OCI-LY3 (cell line): Measurements from ENCODE around the gene RAB36.

Source experiments
- EZH2phosphoT487 ChIP-seq: fragments of 200-600 bp; shearing (Covaris generic); IDR thresholded peaks from 2 replicates; pipeline ENCODE4 v1.6.1; 2018; ENCODE audit warnings: antibody characterized with exemption, mixed run types, low read depth
- TF ChIP-seq, protein P1 (sequence below): fragments of 200-600, 300-600 bp; sonication (generic); IDR thresholded peaks from 2 replicates; pipeline ENCODE4 v1.5.1; 2014; ENCODE audit warnings: antibody characterized with exemption, low read length, low read depth

- TF ChIP-seq, protein P1, sequence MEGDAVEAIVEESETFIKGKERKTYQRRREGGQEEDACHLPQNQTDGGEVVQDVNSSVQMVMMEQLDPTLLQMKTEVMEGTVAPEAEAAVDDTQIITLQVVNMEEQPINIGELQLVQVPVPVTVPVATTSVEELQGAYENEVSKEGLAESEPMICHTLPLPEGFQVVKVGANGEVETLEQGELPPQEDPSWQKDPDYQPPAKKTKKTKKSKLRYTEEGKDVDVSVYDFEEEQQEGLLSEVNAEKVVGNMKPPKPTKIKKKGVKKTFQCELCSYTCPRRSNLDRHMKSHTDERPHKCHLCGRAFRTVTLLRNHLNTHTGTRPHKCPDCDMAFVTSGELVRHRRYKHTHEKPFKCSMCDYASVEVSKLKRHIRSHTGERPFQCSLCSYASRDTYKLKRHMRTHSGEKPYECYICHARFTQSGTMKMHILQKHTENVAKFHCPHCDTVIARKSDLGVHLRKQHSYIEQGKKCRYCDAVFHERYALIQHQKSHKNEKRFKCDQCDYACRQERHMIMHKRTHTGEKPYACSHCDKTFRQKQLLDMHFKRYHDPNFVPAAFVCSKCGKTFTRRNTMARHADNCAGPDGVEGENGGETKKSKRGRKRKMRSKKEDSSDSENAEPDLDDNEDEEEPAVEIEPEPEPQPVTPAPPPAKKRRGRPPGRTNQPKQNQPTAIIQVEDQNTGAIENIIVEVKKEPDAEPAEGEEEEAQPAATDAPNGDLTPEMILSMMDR, result no peak
- TF ChIP-seq EZH2phosphoT487, result no peak
Observed at GRCh38 chr22:23197836-23198235, 52.6 kb downstream of the RAB36 start.
